Prostate gland (tissue), 2 donors: ENCODE data around the gene EXOC3L1.

ENCODE experiments used
- POLR2AphosphoS5 ChIP-seq: sonication (generic); formaldehyde crosslinking; IDR thresholded peaks from one replicate; pipeline ENCODE4 v1.6.1; 2017; ENCODE audit warnings: antibody characterized with exemption
- TF ChIP-seq, protein P1 (sequence below), 4 experiments: fragments of 200-600 bp in 2 of 4; fragments of 450-650 bp in 2 of 4; sonication (generic) in 2 of 4; IDR thresholded peaks; 1 replicate in 3 of 4; 2 replicates in 1 of 4; pipeline ENCODE4 v1.5.1; 2016 to 2019; ENCODE audit warnings: antibody characterized with exemption in 4 of 4, mild to moderate bottlenecking in 2 of 4, moderate library complexity in 2 of 4

DNA sequence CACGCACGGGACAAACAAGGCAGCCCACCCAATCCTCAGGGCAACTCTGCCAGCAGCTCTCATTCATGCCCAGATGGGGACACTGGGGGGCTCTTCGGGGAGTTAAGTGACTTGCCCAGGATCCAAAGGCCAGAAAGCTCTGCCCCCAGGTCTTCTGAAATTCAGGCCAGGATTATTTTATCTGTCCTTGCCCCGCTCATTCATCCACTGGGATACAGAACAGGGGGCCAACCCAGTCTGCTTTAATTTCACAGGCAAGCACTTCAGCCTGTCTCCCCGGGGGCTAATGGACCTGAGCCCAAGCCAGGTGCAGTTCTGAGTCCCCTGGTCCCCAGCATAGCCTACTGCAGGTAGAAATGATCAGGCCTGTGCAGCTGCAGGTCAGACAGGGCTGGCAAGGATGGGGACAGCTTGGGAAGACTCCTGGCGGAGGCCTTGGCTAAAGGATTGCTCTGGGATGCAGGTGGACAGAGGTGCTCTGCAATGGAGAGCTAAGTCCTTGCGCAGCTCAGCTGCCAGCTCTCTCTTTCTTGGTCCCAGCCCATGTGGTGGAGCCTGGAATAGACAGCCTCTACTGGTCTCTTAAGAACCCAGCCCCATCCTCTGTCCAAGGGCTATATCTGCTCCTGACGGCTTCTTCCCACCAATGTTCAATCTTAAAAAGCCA, 38.4 kb downstream of the EXOC3L1 start:
- TF ChIP-seq, protein P1, sequence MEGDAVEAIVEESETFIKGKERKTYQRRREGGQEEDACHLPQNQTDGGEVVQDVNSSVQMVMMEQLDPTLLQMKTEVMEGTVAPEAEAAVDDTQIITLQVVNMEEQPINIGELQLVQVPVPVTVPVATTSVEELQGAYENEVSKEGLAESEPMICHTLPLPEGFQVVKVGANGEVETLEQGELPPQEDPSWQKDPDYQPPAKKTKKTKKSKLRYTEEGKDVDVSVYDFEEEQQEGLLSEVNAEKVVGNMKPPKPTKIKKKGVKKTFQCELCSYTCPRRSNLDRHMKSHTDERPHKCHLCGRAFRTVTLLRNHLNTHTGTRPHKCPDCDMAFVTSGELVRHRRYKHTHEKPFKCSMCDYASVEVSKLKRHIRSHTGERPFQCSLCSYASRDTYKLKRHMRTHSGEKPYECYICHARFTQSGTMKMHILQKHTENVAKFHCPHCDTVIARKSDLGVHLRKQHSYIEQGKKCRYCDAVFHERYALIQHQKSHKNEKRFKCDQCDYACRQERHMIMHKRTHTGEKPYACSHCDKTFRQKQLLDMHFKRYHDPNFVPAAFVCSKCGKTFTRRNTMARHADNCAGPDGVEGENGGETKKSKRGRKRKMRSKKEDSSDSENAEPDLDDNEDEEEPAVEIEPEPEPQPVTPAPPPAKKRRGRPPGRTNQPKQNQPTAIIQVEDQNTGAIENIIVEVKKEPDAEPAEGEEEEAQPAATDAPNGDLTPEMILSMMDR (IDR thresholded peaks at IDR 0.05), result no peak
- no peak for TF ChIP-seq POLR2AphosphoS5
